GM12891 (cell line): ENCODE results near the gene ZFP91. TPM values are rescaled to one million over a fixed set of nuclear protein-coding genes. Genes with fewer than 3 reads are reported as not detected.
"Not testable (repeated sequence)": the region's sequence is repeated elsewhere in the genome, so short reads cannot be mapped to it uniquely, and the experiment has no call there.

Source experiments
- DNase-seq: peaks from one replicate; pipeline ENCODE4 v3.0.0; 2011; ENCODE audit warnings: low spot score; ENCODE audit not compliant: insufficient read length
- FAIRE-seq: peaks from 2 replicates; lab custom pipeline; 2011; peaks lifted over from hg19 to GRCh38; lab: Jason Lieb, UNC
- PAX5 ChIP-seq: IDR thresholded peaks from 2 replicates; pipeline ENCODE4 v1.6.1; 2011; ENCODE audit warnings: low read length, moderate library complexity, mild to moderate bottlenecking; ENCODE audit not compliant: insufficient read depth, severe bottlenecking
- POLR2A ChIP-seq: IDR thresholded peaks from 2 replicates; pipeline ENCODE4 v1.6.1; 2011; ENCODE audit warnings: low read depth, low read length, control low read depth
- POLR2AphosphoS5 ChIP-seq: IDR thresholded peaks from 2 replicates; pipeline ENCODE4 v1.6.1; 2011; ENCODE audit warnings: low read depth, low read length, control low read depth
- POU2F2 ChIP-seq: IDR thresholded peaks from 2 replicates; pipeline ENCODE4 v1.6.1; 2011; ENCODE audit warnings: low read depth, mild to moderate bottlenecking, control low read depth, low read length, moderate library complexity
- SPI1 ChIP-seq: IDR thresholded peaks from 2 replicates; pipeline ENCODE4 v1.6.1; 2011; ENCODE audit warnings: low read depth, low read length, control low read depth
- TAF1 ChIP-seq: IDR thresholded peaks from 2 replicates; pipeline ENCODE4 v1.6.1; 2011; ENCODE audit warnings: low read depth, low read length, control low read depth
- polyA plus RNA-seq: library from polyadenylated mRNA; unstranded; fragments of >200 nt; gene quantifications from one replicate; pipeline ENCODE4 v1.2.1, GENCODE V29; 2012; ENCODE audit warnings: low read depth, missing spikeins, inconsistent platforms; ENCODE audit not compliant: missing spikeins

ZFP91 gene, protein sequence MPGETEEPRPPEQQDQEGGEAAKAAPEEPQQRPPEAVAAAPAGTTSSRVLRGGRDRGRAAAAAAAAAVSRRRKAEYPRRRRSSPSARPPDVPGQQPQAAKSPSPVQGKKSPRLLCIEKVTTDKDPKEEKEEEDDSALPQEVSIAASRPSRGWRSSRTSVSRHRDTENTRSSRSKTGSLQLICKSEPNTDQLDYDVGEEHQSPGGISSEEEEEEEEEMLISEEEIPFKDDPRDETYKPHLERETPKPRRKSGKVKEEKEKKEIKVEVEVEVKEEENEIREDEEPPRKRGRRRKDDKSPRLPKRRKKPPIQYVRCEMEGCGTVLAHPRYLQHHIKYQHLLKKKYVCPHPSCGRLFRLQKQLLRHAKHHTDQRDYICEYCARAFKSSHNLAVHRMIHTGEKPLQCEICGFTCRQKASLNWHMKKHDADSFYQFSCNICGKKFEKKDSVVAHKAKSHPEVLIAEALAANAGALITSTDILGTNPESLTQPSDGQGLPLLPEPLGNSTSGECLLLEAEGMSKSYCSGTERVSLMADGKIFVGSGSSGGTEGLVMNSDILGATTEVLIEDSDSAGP
- 22.5 TPM for polyA plus RNA-seq

GRCh38 chr11:58578635-58579191 lies at the start of gene ZFP91:
Gene ZFP91, plus strand, starts transcription at chr11:58579063. Its CDS starts 219 bp downstream, at chr11:58579282.
- FAIRE-seq (no peak), DNase-seq (peak; percentile 57)
- no peak for TF ChIP-seq POU2F2
- TF ChIP-seq TAF1 = peak; percentile 68
- no peak for TF ChIP-seq POLR2AphosphoS5
- TF ChIP-seq SPI1 = peak; percentile 21; the same call in 1 of the 2 replicates

DNA sequence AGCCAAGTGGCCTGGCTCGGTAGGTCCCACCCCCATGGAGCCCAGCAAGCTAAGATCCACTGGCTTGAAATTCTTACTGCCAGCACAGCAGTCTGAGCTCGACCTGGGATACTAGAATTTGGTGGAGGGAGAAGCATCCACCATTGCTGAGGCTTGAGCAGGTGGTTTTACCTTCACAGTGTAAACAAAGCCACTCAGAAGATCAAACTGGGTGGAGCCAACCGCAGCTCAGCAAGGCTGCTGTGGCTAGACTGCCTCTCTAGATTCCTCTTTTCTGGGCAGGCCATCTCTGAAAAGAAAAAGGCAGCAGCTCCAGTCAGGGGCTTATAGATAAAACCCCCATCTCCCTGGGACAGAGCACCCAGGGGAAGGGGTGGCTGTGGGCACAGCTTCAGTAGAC lies 48.6 kb upstream of the ZFP91 start:
- TF ChIP-seq PAX5 (no peak), SPI1 (no peak), POLR2A (no peak), POLR2AphosphoS5 (no peak), POU2F2 (no peak), TAF1 (no peak)
- FAIRE-seq = no peak
- DNase-seq = no peak

GRCh38 chr11:58531865-58532341 lies 47.0 kb upstream of the ZFP91 start:
- DNase-seq = no peak
- no peak for FAIRE-seq
- TF ChIP-seq POLR2AphosphoS5 = peak; percentile 62; the same call in 1 of the 2 replicates
- no peak for TF ChIP-seq POU2F2

DNA sequence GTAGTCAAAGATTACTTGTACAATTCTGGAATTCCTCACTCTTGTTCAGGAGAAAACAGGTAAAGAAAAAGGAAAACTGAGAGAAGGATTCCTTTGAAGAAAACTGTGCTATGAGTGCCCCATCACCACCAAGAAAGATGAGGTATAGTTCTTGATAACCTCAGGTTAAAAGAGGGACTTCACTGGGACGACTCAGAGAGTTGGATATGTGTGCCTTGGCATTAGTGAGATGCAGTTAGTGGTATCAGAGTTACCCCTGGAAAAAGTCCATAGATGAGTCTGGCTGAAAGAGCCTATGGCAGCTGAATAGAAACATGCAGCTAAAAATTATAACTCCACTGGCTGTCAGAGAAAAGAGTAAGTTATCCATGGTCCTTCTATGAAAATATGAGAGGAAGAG lies 32.0 kb upstream of the ZFP91 start:
- TF ChIP-seq POLR2AphosphoS5 (no peak), TAF1 (no peak), POU2F2 (no peak), PAX5 (no peak), SPI1 (no peak), POLR2A (no peak)
- DNase-seq (no peak), FAIRE-seq (peak; percentile 9)

- FAIRE-seq (no peak), DNase-seq (no peak)
- TF ChIP-seq POLR2AphosphoS5 = no peak
- no peak for TF ChIP-seq PAX5
Measured at GRCh38 chr11:58549644-58550043, 29.2 kb upstream of the ZFP91 start.

GRCh38 chr11:58560842-58561241 lies 18.0 kb upstream of the ZFP91 start:
- no peak for FAIRE-seq
- no peak for TF ChIP-seq POLR2A
- DNase-seq = no peak

DNA sequence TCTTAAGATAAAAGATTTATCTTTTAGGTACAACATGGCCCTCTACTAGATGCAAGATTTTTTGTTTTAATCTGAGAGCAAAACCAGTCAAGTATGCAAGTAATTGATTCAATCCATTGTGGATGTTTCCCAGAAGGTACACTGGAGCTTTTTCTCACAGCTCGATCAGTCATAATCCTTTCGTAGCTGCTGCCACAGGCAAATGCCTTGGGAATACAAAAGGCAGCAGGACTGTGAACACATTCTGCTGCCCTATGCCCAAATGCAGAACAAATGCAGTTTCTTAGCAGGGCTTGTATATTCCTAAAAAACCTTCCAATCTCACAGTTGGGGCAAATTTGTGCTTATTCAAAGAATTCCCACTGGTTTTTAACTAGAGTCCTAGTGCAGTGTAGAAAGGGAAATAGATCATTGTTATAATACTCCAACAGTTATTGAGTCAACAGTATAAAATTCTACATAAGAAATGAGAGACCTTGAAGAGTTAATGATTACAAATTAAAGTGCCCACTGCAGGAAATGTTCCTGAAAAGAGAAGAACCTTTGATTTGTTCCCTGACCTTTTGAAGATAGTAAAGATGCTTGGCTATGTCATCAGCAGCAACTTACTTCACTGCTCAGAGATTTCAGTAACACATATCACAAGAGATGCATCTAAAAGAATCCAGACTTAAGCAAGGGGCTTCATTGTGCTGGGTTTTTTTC lies 17.3 kb upstream of the ZFP91 start:
- TF ChIP-seq SPI1 (no peak), POLR2AphosphoS5 (no peak), PAX5 (no peak), TAF1 (no peak), POU2F2 (no peak), POLR2A (no peak)
- no peak for DNase-seq
- no peak for FAIRE-seq

- TF ChIP-seq POLR2AphosphoS5 (no peak), POU2F2 (no peak)
- DNase-seq (no peak), FAIRE-seq (no peak)
Measured at GRCh38 chr11:58562375-58562800, 16.5 kb upstream of the ZFP91 start.

- TF ChIP-seq POLR2AphosphoS5 = no peak
- no peak for TF ChIP-seq TAF1
- TF ChIP-seq POLR2A = no peak
- no peak for TF ChIP-seq POU2F2
- TF ChIP-seq PAX5 = no peak
- no peak for TF ChIP-seq SPI1
- FAIRE-seq = no peak
- DNase-seq = no peak
Measured at GRCh38 chr11:58564231-58564630, 14.6 kb upstream of the ZFP91 start.

DNA sequence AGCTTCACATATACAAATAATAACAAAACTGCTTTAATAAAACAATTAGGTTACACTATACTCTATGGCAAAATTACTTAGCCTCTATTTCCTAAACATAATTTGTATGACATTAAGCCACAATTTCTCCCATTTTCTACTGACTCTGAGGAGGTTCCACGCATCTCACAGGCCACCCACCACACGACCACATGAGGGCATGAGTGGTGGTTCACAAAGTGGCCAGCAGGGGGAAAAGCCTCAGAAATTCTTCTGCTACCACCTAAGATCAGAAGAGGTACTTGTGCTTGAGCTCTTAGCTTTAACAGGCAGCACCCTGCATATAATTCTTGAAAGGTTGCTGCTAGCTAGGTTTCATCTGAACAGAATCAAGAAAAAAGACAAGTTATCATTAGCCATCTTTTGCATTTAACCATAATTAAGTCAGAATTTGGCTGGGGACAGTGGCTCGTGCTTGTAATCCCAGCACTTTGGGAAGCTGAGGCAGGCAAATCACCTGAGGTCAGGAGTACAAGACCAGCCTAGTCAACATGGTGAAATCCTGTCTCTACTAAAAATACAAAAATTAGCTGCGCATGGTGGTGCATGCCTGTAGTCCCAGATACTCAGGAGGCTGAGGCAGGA lies 10.9 kb upstream of the ZFP91 start:
- DNase-seq (no peak), FAIRE-seq (peak; percentile 79)
- no peak for TF ChIP-seq POLR2AphosphoS5
- no peak for TF ChIP-seq PAX5
- TF ChIP-seq POU2F2 = no peak
- TF ChIP-seq TAF1 = no peak
- TF ChIP-seq POLR2A = no peak
- no peak for TF ChIP-seq SPI1

DNA sequence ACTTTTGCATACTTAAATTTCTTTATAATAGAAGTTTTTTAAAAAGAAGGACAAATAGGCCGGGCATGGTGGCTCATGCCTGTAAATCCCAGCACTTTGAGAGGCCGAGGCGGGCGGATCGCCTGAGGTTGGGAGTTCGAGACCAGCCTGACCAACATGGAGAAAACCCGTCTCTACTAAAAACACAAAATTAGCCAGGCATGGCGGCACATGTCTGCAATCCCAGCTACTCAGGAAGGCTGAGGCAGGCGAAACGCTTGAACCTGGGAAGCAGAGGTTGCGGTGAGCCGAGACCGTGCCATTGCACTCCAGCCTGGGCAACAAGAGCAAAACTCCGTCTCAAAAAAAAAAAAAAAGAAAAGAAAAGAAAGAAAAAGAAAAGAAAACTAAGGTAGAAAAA lies 6.0 kb upstream of the ZFP91 start:
- not testable (repeated sequence) for FAIRE-seq, DNase-seq
